Measurements from ENCODE around the gene WNT7B. TPM values are rescaled to one million over a fixed set of nuclear protein-coding genes. Genes with fewer than 3 reads are reported as not detected.

The WNT7B gene
- total and polyA plus RNA-seq, 2 donors (not counting 1 experiment from before 2014, with no cell fraction given), result 0.22 to 0.67 TPM

DNA sequence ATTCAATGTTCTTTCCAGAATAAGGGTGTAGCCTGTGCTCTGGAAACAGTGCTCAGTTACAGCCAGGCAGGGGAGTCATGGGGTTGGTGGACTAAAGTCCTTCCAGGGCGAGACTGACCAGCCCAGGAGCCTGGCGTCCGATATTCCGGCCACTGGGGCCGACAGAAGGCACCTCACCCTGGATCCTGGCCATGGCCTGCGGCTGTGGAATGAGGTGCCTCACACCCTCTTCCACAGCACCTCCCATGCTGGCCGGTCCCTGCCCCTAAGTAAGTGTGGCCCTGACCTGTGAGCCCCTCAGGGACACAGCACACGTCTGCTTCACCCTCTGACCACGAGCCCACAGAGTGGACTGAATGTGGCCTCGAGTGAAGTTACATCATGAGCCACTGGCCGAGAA lies 50.5 kb downstream of the WNT7B start:
- 80% methylated on average over 11 of the region's 11 CpGs for WGBS (ENCODE audit: insufficient coverage)

GRCh38 chr22:45925811-45926351 lies 51.1 kb downstream of the WNT7B start:
- H3K4me3 ChIP-seq (ENCODE audit: control extremely low read depth in 1 of 5, extremely low read depth in 1 of 5, insufficient read depth in 1 of 5, low read depth in 2 of 5, low read length in 4 of 5), result no peak overlapping the region
- DNase-seq (no peak), ATAC-seq (ENCODE audit: low read depth) (no peak)
- 90% methylated on average over 16 of the region's 16 CpGs for WGBS (ENCODE audit: insufficient coverage)
- Mint-ChIP-seq H3K9me3 (ENCODE audit: insufficient read depth) (no peaks in the 10 kb centered on the region), H3K27ac (no peak overlapping the region), H3K4me1 (no peaks in the 10 kb centered on the region), H3K27me3 (peaks cover 7% of the 10 kb centered on the region), H3K4me3 (no peak overlapping the region)
- ChIA-PET CTCF (no interaction called here), POLR2A (no interaction called here)
- no peak overlapping the region for H3K4me2 ChIP-seq (replicated peaks; ENCODE audit: low read depth, low read length, poor library complexity, severe bottlenecking)
- H4K20me1 ChIP-seq (ENCODE audit: control insufficient read depth, insufficient read depth, low read length, poor library complexity, severe bottlenecking), result no peaks in the 10 kb centered on the region
- no peaks in the 10 kb centered on the region for H3K36me3 ChIP-seq (replicated peaks in 1 of 2; ENCODE audit: control extremely low read depth in 1 of 2, control insufficient read depth in 1 of 2, extremely low read depth in 1 of 2, insufficient read depth in 2 of 2, low read length in 1 of 2)
- H3K79me2 ChIP-seq (ENCODE audit: control insufficient read depth, insufficient read depth, low read length), result no peaks in the 10 kb centered on the region
- H3K9me3 ChIP-seq (ENCODE audit: control extremely low read depth in 1 of 3, control insufficient read depth in 2 of 3, insufficient read depth in 1 of 3, low read length in 2 of 3), result no peaks in the 10 kb centered on the region
- no peak overlapping the region for H3K27ac ChIP-seq (ENCODE audit: low read length in 2 of 2)
- H3K9ac ChIP-seq (ENCODE audit: low read length), result no peak overlapping the region
- H3K27me3 ChIP-seq (replicated peaks in 1 of 4; ENCODE audit: control extremely low read depth in 1 of 4, control insufficient read depth in 3 of 4, insufficient read depth in 4 of 4, low read length in 3 of 4), result no peaks in the 10 kb centered on the region
- intact Hi-C loops (cut with micrococcal nuclease), result no loop called here
- H3K4me1 ChIP-seq (ENCODE audit: control insufficient read depth in 2 of 2, insufficient read depth in 2 of 2, low read length in 2 of 2), result no peaks in the 10 kb centered on the region
- no peak for TF ChIP-seq EZH2 (IDR thresholded peaks at IDR 0.05; ENCODE audit: borderline replicate concordance, insufficient read depth, low read depth, low read length, poor library complexity, severe bottlenecking)
- TF ChIP-seq, protein P1, sequence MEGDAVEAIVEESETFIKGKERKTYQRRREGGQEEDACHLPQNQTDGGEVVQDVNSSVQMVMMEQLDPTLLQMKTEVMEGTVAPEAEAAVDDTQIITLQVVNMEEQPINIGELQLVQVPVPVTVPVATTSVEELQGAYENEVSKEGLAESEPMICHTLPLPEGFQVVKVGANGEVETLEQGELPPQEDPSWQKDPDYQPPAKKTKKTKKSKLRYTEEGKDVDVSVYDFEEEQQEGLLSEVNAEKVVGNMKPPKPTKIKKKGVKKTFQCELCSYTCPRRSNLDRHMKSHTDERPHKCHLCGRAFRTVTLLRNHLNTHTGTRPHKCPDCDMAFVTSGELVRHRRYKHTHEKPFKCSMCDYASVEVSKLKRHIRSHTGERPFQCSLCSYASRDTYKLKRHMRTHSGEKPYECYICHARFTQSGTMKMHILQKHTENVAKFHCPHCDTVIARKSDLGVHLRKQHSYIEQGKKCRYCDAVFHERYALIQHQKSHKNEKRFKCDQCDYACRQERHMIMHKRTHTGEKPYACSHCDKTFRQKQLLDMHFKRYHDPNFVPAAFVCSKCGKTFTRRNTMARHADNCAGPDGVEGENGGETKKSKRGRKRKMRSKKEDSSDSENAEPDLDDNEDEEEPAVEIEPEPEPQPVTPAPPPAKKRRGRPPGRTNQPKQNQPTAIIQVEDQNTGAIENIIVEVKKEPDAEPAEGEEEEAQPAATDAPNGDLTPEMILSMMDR (IDR thresholded peaks at IDR 0.05), result no peak
- H2AFZ ChIP-seq (ENCODE audit: insufficient read depth, low read depth, low read length, poor library complexity, severe bottlenecking), result no peak overlapping the region

More for the DNA sequence above, 50.5 kb downstream of the WNT7B start:
- no peak overlapping the region for H2AFZ ChIP-seq (ENCODE audit: insufficient read depth, low read depth, low read length, poor library complexity, severe bottlenecking)
- no peak for ATAC-seq (ENCODE audit: low read depth)
- no peaks in the 10 kb centered on the region for H3K79me2 ChIP-seq (ENCODE audit: control insufficient read depth, insufficient read depth, low read length)
- H3K4me1 Mint-ChIP-seq, result no peaks in the 10 kb centered on the region
- H3K9ac ChIP-seq (ENCODE audit: low read length), result no peak overlapping the region
- H3K36me3 ChIP-seq (replicated peaks in 1 of 2; ENCODE audit: control extremely low read depth in 1 of 2, control insufficient read depth in 1 of 2, extremely low read depth in 1 of 2, insufficient read depth in 2 of 2, low read length in 1 of 2), result no peaks in the 10 kb centered on the region
- peaks cover 7% of the 10 kb centered on the region for H3K27me3 Mint-ChIP-seq
- no peak overlapping the region for H3K4me3 ChIP-seq (ENCODE audit: control extremely low read depth in 1 of 5, extremely low read depth in 1 of 5, insufficient read depth in 1 of 5, low read depth in 2 of 5, low read length in 4 of 5)
- no peak overlapping the region for H3K4me3 Mint-ChIP-seq
- no peak overlapping the region for H3K27ac ChIP-seq (ENCODE audit: low read length in 2 of 2)
- no peaks in the 10 kb centered on the region for H3K4me1 ChIP-seq (ENCODE audit: control insufficient read depth in 2 of 2, insufficient read depth in 2 of 2, low read length in 2 of 2)
- POLR2A ChIA-PET, result no interaction called here
- no peak for TF ChIP-seq EZH2 (IDR thresholded peaks at IDR 0.05; ENCODE audit: borderline replicate concordance, insufficient read depth, low read depth, low read length, poor library complexity, severe bottlenecking)
- TF ChIP-seq, protein P1 (IDR thresholded peaks at IDR 0.05), result no peak
- no peaks in the 10 kb centered on the region for H3K9me3 ChIP-seq (ENCODE audit: control extremely low read depth in 1 of 3, control insufficient read depth in 2 of 3, insufficient read depth in 1 of 3, low read length in 2 of 3)
- H3K4me2 ChIP-seq (replicated peaks; ENCODE audit: low read depth, low read length, poor library complexity, severe bottlenecking), result no peak overlapping the region
- CTCF ChIA-PET, result no interaction called here
- H3K9me3 Mint-ChIP-seq (ENCODE audit: insufficient read depth), result no peaks in the 10 kb centered on the region
- no peak for DNase-seq
- no peaks in the 10 kb centered on the region for H4K20me1 ChIP-seq (ENCODE audit: control insufficient read depth, insufficient read depth, low read length, poor library complexity, severe bottlenecking)
- no peak overlapping the region for H3K27ac Mint-ChIP-seq
- peaks cover 0 to under 1% (median 0%) of the 10 kb centered on the region in 4 experiments for H3K27me3 ChIP-seq (replicated peaks in 1 of 4; ENCODE audit: control extremely low read depth in 1 of 4, control insufficient read depth in 3 of 4, insufficient read depth in 4 of 4, low read length in 3 of 4)
- intact Hi-C loops (cut with micrococcal nuclease), result no loop called here

Measured in B cell (primary cell).